Activated CD4-positive, alpha-beta T cell treated with anti-CD3 and anti-CD28 coated beads for 36 hours (primary cell): ENCODE measurements around the gene TIPARP. TPM values are rescaled to one million over a fixed set of nuclear protein-coding genes. Genes with fewer than 3 reads are reported as not detected.
A peak's percentile ranks its signal among the peaks of the same experiment; 100 is the strongest.
"Not testable (repeated sequence)": the region's sequence is repeated elsewhere in the genome, so short reads cannot be mapped to it uniquely, and the experiment has no call there.

ENCODE experiments used
- ATAC-seq: fragments of 200-7000 bp; cut with Tn5 transposase; one replicate; pipeline ENCODE4 v1.10.0; 2021; ENCODE audit warnings: mild to moderate bottlenecking, moderate library complexity
- CTCF ChIA-PET: fragments of 350-600 bp; sonication (Branson Sonifier 250); formaldehyde crosslinking; loops from one replicate; lab custom pipeline; 2021; ENCODE audit warnings: antibody characterized with exemption; lab: Charles Lee
- POLR2A ChIA-PET: fragments of 350-600 bp; sonication (Branson Sonifier 250); formaldehyde crosslinking; loops from one replicate; lab custom pipeline; 2021; ENCODE audit warnings: antibody characterized with exemption, inconsistent platforms; lab: Charles Lee
- DNase-seq: peaks from one replicate; pipeline ENCODE4 v3.0.0-alpha.2; 2020
- H3K27ac Mint-ChIP-seq: one replicate; pipeline ENCODE4 v1.8.0; 2021; ENCODE audit warnings: mixed read lengths
- H3K27me3 Mint-ChIP-seq: one replicate; pipeline ENCODE4 v1.8.0; 2021; ENCODE audit warnings: mixed read lengths
- H3K36me3 Mint-ChIP-seq: one replicate; pipeline ENCODE4 v1.8.0; 2021; ENCODE audit warnings: low read depth, mixed read lengths
- H3K4me1 Mint-ChIP-seq: one replicate; pipeline ENCODE4 v1.8.0; 2021; ENCODE audit warnings: mixed read lengths
- H3K4me3 Mint-ChIP-seq: one replicate; pipeline ENCODE4 v1.8.0; 2021; ENCODE audit warnings: mild to moderate bottlenecking, moderate library complexity, mixed read lengths
- H3K9me3 Mint-ChIP-seq: one replicate; pipeline ENCODE4 v1.8.0; 2021; ENCODE audit warnings: low read depth, mixed read lengths
- intact Hi-C, 2 experiments: fragments of 100-400 bp; cut with DNase I in 1 of 2; cut with micrococcal nuclease in 1 of 2; formaldehyde crosslinking; loops; one replicate each; pipeline versions ENCODE4 v1.14.2 to v1.15.1; 2022 to 2024; cut with DNase I, micrococcal nuclease
- total RNA-seq, 2 experiments: library from RNA; stranded (reverse); gene quantifications; one replicate each; pipeline ENCODE4 v1.2.3, GENCODE V29; 2021

The TIPARP gene
- total RNA-seq, 2 experiments from 2014 or later = 18.5 to 23.5 TPM

DNA sequence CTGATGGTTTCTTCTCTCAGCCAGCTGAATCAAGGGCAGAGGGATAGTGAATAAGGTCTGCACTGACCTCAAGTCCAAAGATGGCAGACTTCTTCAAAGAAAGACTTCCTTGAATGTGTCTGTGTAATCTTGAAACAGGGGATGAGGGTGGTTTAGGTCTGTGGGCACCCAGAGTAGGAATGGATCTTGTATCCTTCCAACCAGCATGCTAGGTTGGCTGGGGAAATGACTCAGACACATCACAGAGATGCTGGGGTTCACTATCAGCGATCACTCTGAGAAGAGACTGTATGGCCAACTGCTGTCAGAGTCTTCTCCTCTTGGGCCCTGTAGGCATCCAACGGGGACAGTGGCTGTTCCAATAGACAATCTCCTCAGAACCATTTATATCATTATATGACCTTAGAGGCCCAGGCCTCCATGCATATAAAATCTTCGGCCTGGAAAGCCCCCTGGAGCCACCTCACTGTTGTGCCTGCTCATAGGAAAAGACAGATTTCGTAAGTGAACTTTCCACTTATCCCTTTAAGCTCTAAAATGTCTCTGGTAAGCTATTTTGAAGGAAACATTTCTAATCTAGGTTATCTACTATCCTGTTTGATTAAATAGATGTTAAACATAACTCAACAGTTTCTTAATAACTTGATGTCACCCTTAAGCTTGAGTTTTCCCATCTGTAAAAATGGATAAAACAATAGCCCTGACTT lies 58.5 kb downstream of the TIPARP start:
- Mint-ChIP-seq H3K4me3 (no peak overlapping the region), H3K4me1 (no peaks in the 10 kb centered on the region), H3K36me3 (no peaks in the 10 kb centered on the region), H3K9me3 (peaks cover 1% of the 10 kb centered on the region), H3K27me3 (no peaks in the 10 kb centered on the region), H3K27ac (no peak overlapping the region)
- intact Hi-C loops = no loop called here
- ATAC-seq = peak; percentile 68
- peak; percentile 18 for DNase-seq
- CTCF ChIA-PET = no interaction called here
- POLR2A ChIA-PET = no interaction called here

DNA sequence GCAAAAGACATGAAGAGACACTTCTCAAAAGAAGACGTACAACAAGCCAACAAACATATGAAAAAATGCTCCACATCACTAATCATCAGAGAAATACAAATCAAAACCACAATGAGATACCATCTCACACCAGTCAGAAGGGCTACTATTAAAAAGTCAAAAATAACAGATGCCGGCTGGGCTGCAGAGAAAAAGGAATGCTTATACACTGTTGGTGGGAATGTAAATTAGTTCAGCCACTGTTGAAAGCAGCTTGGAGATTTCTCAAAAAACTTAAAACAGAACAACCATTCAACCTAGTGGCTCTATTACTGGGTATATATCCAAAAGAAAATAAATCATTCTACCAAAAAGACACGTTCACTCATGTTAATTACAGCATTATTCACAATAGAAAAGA lies 60.3 kb downstream of the TIPARP start:
- ATAC-seq, H3K27me3 Mint-ChIP-seq, H3K36me3 Mint-ChIP-seq, H3K4me3 Mint-ChIP-seq, H3K9me3 Mint-ChIP-seq, intact Hi-C loops, H3K27ac Mint-ChIP-seq, DNase-seq, POLR2A ChIA-PET, H3K4me1 Mint-ChIP-seq: not testable (repeated sequence)
- CTCF ChIA-PET = interaction anchor here (0.6 kb wide), 1 partner anchor 140 kb away, joined by 4 read pairs; no protein-coding TSS in a partner anchor

DNA sequence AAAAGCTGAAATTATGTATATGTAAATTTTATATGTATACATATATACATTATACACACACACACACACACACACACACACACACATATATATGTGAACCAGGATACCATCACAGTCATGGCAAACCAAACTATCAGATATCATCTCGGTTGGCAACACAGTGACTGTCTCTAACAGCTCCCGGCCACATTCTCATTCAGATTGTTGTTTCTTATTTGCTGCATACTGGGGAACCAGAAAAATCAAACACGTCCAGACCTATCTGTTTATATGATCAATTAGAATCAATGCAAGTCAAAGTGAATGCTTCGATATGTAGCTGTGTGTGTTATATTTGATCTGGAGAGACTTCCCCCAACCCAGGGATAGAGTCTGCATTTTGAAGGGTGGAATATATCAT lies 61.1 kb downstream of the TIPARP start:
- Mint-ChIP-seq H3K4me1 (no peaks in the 10 kb centered on the region), H3K4me3 (no peak overlapping the region), H3K27ac (no peak overlapping the region), H3K27me3 (no peaks in the 10 kb centered on the region), H3K9me3 (peaks cover 1% of the 10 kb centered on the region), H3K36me3 (no peaks in the 10 kb centered on the region)
- no peak for DNase-seq
- intact Hi-C loops = no loop called here
- POLR2A ChIA-PET = no interaction called here
- ATAC-seq = no peak
- CTCF ChIA-PET = interaction anchor here (0.9 kb wide), 1 partner anchor 33 kb away, joined by 4 read pairs; no protein-coding TSS in a partner anchor

GRCh38 chr3:156737049-156737448 lies 62.7 kb downstream of the TIPARP start:
- H3K36me3 Mint-ChIP-seq = not testable (repeated sequence)

GRCh38 chr3:156738251-156738650 lies 63.9 kb downstream of the TIPARP start:
- H3K36me3 Mint-ChIP-seq = no peaks in the 10 kb centered on the region
- H3K4me1 Mint-ChIP-seq = no peaks in the 10 kb centered on the region
- DNase-seq = no peak
- H3K27ac Mint-ChIP-seq = no peak overlapping the region
- ChIA-PET CTCF (no interaction called here), POLR2A (no interaction called here)
- no peak overlapping the region for H3K4me3 Mint-ChIP-seq
- ATAC-seq = no peak
- H3K27me3 Mint-ChIP-seq = no peaks in the 10 kb centered on the region
- intact Hi-C loops = no loop called here
- peaks cover 1% of the 10 kb centered on the region for H3K9me3 Mint-ChIP-seq

More at GRCh38 chr3:156737049-156737448, 62.7 kb downstream of the TIPARP start:
- ATAC-seq, DNase-seq, H3K27ac Mint-ChIP-seq, POLR2A ChIA-PET, H3K9me3 Mint-ChIP-seq, H3K27me3 Mint-ChIP-seq, H3K4me1 Mint-ChIP-seq, H3K4me3 Mint-ChIP-seq, CTCF ChIA-PET, intact Hi-C loops: not testable (repeated sequence)

DNA sequence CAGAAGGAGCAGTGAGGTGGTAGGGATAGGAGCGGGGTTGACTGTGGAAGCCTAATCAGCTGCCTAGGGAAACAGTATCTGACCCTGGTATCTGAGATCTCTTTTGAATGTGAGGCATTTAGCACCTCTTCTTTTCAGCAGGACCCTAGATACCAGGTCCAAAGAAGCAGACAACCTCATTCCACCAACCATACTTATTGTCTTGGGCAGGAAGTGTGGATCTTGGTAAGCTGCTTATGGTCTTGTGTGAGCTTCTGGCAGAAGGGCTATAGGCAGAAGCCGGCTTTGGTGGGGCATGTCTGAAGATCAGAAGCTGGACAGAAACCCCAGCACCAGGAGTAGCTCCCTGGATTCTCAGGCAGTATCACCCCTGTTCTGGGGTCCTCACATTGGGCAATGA lies 65.6 kb downstream of the TIPARP start:
- Mint-ChIP-seq H3K4me3 (no peak overlapping the region), H3K27ac (no peak overlapping the region), H3K4me1 (no peaks in the 10 kb centered on the region), H3K27me3 (no peaks in the 10 kb centered on the region), H3K9me3 (peaks cover 1% of the 10 kb centered on the region), H3K36me3 (no peaks in the 10 kb centered on the region)
- no peak for DNase-seq
- CTCF ChIA-PET = interaction anchor here (1.1 kb wide), 1 partner anchor 37 kb away, joined by 3 read pairs; no protein-coding TSS in a partner anchor
- intact Hi-C loops = no loop called here
- POLR2A ChIA-PET = no interaction called here
- no peak for ATAC-seq

DNA sequence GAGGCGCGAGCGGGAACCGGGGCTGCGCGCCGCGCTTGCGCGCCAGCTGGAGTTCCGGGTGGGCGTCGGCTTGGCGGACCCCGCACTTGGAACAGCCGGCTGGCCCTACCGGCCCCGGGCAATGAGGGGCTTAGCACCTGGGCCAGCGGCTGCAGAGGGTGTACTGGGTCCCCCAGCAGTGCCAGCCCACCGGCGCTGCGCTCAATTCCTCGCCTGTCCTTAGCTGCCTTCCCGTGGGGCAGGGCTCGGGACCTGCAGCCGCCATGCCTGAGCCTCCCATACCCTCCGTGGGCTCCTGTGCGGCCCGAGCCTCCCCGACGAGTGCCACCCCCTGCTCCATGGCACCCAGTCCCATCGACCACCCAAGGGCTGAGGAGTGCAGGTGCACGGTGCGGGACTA lies 66.2 kb downstream of the TIPARP start:
- ATAC-seq, DNase-seq, POLR2A ChIA-PET, intact Hi-C loops, H3K4me1 Mint-ChIP-seq, H3K9me3 Mint-ChIP-seq, H3K27ac Mint-ChIP-seq, H3K36me3 Mint-ChIP-seq, H3K27me3 Mint-ChIP-seq, H3K4me3 Mint-ChIP-seq: not testable (repeated sequence)
- CTCF ChIA-PET = interaction anchor here (1.1 kb wide), 1 partner anchor 36 kb away, joined by 3 read pairs; no protein-coding TSS in a partner anchor

- Mint-ChIP-seq H3K4me3 (no peak overlapping the region), H3K27ac (no peak overlapping the region), H3K9me3 (peaks cover 6% of the 10 kb centered on the region), H3K4me1 (no peaks in the 10 kb centered on the region), H3K36me3 (peaks cover 2% of the 10 kb centered on the region), H3K27me3 (no peaks in the 10 kb centered on the region)
- ATAC-seq (no peak), DNase-seq (no peak)
- POLR2A ChIA-PET = interaction anchor here (1.3 kb wide), 1 partner anchor 10 kb away, joined by 3 read pairs; no protein-coding TSS in a partner anchor
- intact Hi-C loops = no loop called here
- CTCF ChIA-PET = no interaction called here
Measured at GRCh38 chr3:156741935-156742334, 67.5 kb downstream of the TIPARP start.

DNA sequence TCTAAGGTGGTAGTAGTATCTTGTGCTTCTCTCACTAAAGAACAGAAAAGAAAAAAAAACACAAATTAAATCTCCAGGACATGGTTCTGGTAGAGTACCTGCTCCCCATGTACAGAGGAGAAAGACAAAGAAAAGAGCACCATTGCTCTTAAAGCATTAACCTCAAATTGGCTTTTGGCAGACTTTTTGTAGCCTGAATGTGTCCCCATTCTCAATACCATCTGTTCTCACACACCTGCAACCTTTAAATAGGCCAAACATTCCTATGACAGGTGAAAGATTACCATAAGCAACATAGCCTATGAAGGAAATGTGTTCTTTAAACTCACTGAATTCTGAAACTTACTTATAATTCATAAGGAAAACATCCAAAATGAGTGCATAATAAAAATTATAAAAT lies 68.0 kb downstream of the TIPARP start:
- no peaks in the 10 kb centered on the region for H3K4me1 Mint-ChIP-seq
- POLR2A ChIA-PET = interaction anchor here (1.3 kb wide), 1 partner anchor 9 kb away, joined by 3 read pairs; no protein-coding TSS in a partner anchor
- DNase-seq (no peak), ATAC-seq (no peak)
- H3K4me3 Mint-ChIP-seq = no peak overlapping the region
- peaks cover 7% of the 10 kb centered on the region for H3K9me3 Mint-ChIP-seq
- intact Hi-C loops = no loop called here
- CTCF ChIA-PET = no interaction called here
- H3K36me3 Mint-ChIP-seq = peaks cover 4% of the 10 kb centered on the region
- no peaks in the 10 kb centered on the region for H3K27me3 Mint-ChIP-seq
- H3K27ac Mint-ChIP-seq = no peak overlapping the region

DNA sequence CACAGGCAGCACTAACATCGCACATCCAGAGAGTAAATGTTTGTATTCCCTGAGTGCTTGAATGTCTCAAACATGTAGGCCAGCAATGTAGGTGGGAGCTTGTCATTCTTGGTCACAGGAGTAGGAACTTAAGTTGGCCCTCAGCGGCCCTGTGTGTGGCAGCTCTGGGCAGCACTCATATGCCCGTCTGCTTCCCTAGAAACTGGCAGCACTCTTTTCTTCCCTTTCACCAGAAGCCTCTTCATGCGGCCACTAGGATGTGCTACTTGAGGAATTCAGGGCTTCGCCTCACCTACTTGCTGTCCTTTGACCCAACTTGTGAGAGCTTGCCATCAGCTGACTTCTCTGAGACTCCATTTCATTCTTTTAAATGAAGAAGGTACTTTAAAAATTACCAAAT lies 69.5 kb downstream of the TIPARP start:
- CTCF ChIA-PET = interaction anchor here (0.6 kb wide), 1 partner anchor 10 kb away, joined by 3 read pairs; no protein-coding TSS in a partner anchor
- DNase-seq (no peak), ATAC-seq (no peak)
- Mint-ChIP-seq H3K27me3 (no peaks in the 10 kb centered on the region), H3K4me1 (no peaks in the 10 kb centered on the region), H3K27ac (no peak overlapping the region), H3K36me3 (peaks cover 4% of the 10 kb centered on the region), H3K4me3 (no peak overlapping the region), H3K9me3 (peaks cover 5% of the 10 kb centered on the region)
- POLR2A ChIA-PET = interaction anchor here (0.6 kb wide), 1 partner anchor 20 kb away, joined by 4 read pairs; no protein-coding TSS in a partner anchor
- intact Hi-C loops = no loop called here

GRCh38 chr3:156744631-156745030 lies 70.2 kb downstream of the TIPARP start:
- Mint-ChIP-seq H3K4me1 (no peaks in the 10 kb centered on the region), H3K27ac (no peak overlapping the region), H3K9me3 (peaks cover 5% of the 10 kb centered on the region), H3K27me3 (no peaks in the 10 kb centered on the region), H3K4me3 (no peak overlapping the region), H3K36me3 (peaks cover 4% of the 10 kb centered on the region)
- POLR2A ChIA-PET = interaction anchor here (0.6 kb wide), 1 partner anchor 21 kb away, joined by 4 read pairs; no protein-coding TSS in a partner anchor
- no peak for DNase-seq
- no peak for ATAC-seq
- intact Hi-C loops = no loop called here
- CTCF ChIA-PET = no interaction called here

DNA sequence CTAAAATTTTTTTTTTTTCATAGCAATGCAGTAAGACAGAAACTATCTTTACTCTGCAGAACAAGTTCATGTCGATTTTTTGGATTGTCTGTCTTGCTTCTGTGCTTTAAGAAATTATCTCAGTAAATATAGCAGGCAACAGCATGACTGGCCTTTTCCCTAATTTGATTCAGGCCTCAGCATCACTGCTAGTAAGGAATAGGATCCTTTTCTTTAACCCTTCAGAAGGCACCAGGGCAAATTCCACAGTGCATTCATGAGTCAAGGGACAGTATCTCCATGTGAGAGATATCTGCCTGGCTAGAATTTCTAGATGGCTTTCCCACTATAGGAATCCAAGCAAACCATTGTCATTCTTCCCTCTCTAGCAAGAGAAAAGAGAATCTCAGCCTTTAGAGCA lies 71.4 kb downstream of the TIPARP start:
- H3K36me3 Mint-ChIP-seq = peaks cover 4% of the 10 kb centered on the region
- POLR2A ChIA-PET = interaction anchor here (0.7 kb wide), 1 partner anchor 42 kb away, joined by 3 read pairs; no protein-coding TSS in a partner anchor
- peaks cover 5% of the 10 kb centered on the region for H3K9me3 Mint-ChIP-seq
- CTCF ChIA-PET = no interaction called here
- no peak overlapping the region for H3K4me3 Mint-ChIP-seq
- H3K4me1 Mint-ChIP-seq = no peaks in the 10 kb centered on the region
- ATAC-seq (no peak), DNase-seq (no peak)
- H3K27me3 Mint-ChIP-seq = no peaks in the 10 kb centered on the region
- H3K27ac Mint-ChIP-seq = no peak overlapping the region
- intact Hi-C loops = no loop called here
